Activated CD4-positive, alpha-beta T cell treated with anti-CD3 and anti-CD28 coated beads for 1 hour (primary cell): ENCODE results near the gene TOP3B.
A peak's percentile ranks its signal among the peaks of the same experiment; 100 is the strongest.
"Not testable (repeated sequence)": the region's sequence is repeated elsewhere in the genome, so short reads cannot be mapped to it uniquely, and the experiment has no call there.

ENCODE experiments used
- DNase-seq: peaks from one replicate; pipeline ENCODE4 v3.0.0-alpha.2; 2020

TOP3B gene

DNA sequence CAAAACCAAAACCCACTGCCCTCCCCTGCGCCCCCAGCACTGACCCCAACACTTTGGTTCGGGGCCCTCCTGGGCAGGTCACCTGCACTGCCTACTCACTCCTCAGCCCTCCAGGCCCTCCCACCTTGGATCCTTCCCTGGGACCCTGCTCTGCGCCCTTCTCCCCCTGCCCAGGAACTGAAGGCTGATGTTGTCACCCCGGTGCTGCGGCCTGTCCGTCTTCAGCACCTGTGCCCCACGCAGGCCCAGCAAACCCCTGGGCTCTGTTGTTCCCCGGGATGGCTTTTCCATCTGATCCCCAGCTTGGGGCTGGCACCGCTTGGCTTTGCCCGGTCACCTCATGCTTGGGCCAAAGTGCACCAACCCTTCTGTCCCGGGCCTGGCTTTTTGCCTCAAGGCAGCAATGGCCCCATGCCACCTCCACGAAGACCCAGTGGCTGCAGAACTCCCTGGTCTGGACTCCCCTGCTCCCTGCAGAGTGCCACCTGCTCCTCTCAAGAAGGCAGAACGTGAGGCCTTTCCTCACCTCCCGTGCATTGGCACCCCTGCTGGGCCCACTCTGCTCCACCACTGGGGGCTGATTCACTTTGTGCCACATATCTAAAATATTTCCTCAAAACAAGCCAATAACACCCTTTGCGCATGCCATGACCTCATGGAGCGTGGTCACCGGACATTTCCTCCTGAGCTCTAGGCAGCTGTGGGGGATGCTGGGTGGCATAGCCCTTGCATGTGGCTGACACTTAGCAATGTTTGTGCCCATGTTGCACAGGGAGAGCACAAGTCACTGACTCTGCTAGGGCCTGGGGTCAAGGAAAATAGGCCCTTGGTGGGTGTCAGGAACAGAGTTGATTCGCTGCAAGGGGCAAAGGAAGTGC, 38.8 kb downstream of the TOP3B start:
- no peak for DNase-seq

DNA sequence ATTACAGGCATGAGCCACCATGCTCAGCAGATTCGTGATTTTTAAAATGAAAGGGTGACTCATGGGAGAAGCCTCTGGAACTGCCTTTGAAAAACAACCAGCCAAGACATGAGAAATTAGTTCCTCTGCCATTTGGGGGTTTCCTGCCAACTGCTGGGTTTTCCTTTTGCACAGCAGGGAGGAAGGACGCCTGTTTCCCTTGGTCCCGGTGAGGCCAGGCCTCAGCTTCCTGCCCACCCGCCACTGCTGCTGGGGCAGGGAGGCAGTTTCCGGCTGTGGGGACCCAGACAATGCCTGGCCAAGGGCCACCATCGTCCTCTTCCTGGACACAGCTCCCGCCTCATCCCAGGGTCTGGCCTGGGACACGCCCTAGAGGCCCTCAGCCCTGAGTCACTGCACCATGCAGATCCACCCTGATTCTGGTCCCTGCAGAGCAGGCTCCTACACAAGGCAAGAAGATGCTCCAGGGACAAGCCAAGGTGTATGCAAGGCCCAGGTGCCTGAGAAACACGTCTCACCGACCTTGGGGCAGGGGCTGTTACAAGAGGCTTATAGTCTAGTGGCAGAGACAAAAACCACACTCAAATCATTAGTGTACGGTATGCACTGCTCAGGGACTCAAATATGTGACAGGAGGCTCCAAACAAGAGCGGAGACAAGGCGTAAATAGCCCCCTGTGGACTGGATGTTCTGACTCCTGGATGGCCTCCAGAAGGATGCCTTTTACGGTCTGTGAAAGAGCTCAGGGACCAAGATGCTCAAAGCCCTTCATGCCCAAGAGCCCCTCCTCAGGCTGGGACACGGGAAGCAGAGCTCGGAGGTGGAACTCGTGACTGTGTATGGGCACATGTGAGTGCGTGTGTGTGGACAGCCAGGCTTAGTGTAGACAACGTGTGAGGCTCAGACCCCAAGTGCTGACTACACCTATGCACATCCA, 39.9 kb downstream of the TOP3B start:
- no peak for DNase-seq

DNA sequence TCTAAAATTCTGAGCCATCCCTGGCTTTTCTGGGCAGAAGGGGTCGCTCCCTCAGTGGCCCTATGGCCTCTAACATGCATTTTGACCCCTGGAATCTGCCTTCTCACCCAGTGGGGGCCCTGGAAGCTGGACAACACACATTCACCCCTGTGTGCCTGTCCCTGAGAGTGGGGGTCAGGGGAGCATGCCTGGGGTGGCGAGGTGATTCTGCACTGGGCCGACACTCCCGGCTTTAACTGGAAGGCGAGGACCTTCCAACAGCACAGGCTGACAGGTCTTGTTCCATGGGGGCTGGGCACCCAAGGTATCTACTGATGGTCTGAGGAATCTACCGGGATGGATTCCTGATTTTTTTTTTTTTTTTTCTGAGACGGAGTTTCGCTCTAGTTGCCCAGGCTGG, 40.7 kb downstream of the TOP3B start:
- DNase-seq, result no peak

DNA sequence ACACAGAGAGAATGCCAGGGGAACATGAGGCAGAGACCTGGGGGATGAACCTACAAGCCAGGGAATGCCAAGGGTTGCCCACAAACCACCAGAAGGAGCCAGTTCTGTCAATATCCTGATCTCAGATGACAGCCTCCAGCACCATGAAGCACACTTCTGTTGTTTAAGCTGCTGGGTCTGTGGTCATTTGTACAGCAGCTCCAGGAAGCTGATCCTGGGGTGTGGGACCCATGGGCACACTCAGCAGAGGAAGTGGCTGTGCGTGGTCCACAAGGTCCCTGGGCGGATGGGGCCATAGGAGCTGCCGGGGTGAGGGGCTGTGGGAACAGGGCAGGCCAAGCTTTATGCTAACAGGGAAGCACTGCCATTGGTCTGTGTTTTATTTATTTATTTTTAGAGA, 42.1 kb downstream of the TOP3B start:
- DNase-seq, result no peak

DNA sequence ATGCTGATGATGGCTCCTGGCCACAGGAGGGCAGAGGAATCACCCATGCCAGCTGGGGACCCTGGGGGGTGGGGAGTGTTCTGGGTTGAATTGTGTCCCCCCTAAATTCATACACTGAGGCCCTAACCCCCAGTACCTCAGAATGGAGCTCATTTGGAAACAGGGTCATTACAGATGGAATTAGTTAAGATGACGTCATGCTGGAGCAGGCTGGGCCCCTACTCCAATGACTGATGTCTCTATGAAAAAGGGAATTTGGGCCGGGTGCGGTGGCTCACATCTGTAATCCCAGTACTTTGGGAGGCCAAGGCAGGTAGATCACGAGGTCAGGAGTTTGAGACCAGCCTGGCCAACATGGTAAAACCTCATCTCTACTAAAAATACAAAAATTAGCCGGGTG, 42.7 kb downstream of the TOP3B start:
- DNase-seq, result not testable (repeated sequence)

DNA sequence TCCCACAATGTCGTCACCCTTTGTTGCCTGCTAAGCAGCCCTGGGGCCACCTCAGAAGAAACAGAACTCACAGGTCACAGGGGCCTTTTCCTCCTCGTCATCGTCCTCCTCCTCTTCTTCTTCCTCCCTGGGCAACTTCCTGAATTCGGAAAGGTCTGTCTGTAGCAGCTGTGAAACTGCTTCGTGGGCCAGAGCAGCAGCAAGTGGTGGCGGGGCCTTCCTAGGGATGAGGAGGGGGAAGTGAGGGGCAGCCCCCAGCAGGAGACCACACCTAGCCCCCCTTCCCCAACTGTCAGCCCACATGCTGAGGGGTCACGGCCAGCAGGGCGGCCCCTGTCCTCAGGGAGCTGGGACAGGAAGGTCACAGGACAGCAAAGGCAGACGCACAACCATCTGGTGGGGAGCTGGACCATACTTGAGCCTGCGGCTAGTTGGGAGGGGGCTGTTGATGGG, 43.1 kb downstream of the TOP3B start:
- DNase-seq, result no peak

DNA sequence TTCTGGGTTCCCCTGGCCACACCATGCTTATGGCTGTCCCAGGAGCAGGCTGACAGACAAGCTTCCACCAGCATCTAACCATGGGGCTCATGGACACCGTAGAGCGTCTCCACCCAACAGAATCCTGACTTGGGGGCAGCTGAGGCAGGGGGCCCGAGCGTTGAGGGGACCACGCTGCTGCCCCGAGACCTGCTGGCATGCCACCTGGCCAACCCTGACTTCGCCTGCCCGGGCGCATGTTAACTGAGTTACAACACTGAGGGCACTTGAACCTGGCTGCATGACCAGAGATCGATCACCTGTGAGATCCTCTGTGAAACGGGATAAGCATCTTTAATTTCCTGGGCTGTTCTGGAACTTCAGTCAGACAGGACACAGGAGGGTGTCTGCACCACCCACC, 43.7 kb downstream of the TOP3B start:
- no peak for DNase-seq

DNA sequence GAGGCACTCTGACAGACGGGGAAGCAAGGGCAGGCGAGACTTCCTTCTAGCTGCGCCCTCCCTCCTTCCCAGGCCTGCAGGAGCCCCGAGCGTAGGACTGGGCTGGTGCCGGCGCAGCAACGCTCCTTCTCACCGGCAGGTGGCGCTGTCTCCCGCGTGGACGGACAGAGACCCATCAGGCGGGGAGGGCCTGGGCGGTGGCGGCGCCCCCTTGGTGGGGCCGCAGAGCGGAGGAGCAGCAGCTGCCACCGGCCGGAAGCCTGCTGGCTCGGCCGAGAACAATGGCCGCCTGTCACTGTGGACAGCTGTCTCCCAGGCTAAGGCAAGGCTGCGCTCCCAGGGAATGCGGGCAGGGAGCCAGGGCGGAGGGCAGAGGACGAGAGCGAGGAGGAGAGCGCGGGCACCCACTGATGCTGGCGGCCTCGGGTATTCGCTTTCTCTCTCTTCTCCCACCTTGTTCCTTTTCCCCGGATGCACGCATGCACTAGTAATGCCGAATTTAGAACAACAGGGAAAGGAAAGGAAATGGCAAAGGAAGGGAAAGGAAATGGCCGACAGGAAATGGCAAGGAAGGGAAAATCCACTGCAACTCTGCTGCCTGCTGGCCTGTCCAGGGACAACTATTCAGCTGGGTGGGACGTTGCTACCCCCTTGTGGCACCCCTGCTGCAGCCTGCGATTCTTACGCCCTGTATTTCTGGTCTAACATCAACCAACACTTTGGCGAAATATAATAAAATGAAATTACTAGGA, 44.3 kb downstream of the TOP3B start:
- peak; percentile 85 for DNase-seq

DNA sequence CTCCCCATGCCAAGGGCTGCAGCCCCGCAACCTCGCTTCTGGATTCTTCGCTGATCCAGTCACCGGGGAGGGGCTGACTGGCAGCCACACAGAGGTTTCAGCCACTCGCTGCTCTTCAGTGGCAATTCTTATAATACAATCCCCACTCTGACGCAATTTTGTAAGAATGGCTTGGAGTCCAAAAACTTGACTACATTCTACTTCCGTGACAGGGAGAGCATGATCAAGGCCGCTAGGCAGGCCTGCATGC, 44.8 kb downstream of the TOP3B start:
- no peak for DNase-seq

DNA sequence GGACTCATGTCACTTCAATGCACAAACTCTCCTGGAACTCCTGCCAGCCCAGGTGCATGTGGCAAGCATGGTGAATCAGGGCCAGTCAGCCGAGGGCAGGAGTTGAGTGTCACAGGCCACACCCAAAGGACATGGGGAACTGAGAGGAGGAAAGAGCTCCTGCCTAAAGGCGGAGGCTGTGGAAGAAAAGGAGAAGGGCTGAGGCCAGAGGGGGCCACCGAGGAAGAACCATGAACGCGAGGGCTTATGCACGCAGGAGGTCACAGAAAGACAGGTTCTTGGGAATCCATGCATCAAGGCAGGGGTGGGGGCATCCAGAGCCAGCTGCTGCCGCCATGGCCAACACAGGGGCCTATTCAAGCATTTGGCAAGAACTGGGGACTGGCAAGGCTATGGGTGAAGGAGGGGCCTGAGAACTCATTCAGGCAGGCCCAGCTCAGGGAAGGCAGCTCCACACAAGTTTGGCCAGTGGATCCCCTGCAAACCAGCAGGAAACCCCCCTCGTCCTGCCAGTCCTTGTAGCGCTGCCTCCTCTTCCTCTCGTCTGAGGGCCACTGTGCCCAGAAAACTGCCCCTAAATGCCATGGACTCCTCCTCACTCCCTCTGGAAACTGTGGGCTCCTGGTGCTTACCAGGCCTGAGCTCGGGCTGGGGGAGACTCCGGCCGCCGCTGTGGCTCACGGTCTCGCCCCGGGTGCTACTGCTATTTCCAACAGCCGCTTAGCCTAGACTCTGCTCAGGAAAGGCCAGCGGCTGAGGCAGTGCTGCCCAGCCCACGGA, 45.4 kb downstream of the TOP3B start:
- no peak for DNase-seq

DNA sequence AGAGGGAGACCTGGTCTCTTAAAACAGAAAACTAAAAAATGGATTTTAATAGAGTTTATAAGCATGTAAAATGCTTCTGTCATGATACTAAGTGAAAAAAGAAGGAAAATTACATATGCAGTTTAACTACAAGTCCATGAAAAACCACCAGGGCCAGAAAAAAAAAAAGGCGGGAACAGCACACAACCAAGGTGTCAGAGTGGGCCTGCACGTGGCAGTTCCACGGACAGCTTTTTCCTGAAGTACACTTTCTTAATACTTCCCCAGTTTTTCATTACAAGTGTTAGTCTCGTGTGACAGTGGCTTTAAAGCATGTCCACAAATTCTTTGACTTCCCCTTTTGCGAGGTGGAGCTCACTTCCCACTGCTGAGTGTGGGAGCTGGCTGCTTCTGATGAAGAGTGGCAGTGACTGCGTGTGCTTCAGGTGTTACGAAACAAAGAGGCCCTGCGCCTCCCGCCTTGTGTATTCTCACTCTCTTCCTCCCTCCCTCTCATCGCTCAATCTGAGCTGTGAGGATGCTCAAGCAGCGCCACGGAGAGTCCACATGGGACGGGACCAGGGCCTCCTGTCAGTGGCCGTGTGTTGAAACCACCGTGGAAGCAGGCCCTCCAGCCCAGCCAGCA, 46.3 kb downstream of the TOP3B start:
- no peak for DNase-seq

DNA sequence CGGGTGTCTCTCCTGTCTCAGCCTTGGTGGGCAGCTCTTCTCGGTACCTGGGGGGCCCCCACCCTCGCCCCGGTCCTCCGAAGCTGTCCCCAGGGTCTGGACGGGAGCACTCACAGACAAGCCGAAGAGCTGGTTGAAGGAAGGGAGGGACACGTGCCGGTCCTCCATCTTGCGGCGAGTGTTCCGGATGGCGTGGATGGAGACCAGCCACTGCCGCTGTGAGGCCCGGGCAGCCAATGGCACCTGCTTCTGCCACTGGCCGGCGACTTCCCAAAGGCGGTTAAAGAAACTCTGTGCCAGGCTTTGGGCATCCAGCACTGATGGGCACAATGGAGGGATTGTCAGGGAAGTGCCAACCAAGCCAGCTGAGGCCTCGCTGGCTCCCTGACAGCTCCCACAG, 48.7 kb downstream of the TOP3B start:
- no peak for DNase-seq

DNA sequence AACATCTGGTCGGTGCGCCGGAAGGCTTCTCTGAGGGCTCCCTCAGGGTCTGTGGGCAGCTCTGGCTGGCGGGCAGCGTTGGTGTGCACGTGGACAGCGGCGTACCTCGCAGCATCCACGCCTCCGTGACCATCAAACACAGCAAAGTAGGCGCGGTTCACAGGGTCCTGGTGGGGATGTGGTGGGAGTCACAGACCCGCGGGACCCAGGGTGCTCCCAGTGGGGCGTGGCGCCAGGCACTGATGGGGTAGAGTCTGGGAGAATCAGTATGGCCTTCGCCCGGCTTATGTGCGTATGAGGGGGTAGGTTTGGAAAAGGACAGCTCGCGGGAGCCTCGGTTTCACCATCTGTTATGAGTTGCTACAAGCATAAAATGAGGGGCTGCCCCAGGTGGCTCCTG, 49.2 kb downstream of the TOP3B start:
- DNase-seq, result no peak

DNA sequence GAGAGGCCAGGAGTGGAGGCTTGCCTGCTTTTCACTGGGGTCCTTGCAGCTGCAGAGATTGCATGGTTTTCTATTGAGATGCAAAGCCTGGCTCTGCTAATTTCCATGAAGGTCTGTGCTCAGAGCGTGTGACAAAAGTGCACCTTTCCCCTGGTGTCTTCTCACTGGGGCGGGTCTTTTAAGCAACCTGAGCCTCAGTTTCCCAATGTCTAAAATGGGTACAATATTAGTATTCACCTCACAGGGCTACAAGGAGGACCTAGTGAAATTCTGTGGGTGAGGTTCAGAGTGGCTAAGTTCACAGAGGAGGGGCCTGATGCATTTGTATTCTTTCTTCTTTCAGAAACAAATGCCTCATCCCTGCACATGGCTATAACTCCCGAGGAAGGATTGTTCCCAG, 50.2 kb downstream of the TOP3B start:
- DNase-seq, result no peak

DNA sequence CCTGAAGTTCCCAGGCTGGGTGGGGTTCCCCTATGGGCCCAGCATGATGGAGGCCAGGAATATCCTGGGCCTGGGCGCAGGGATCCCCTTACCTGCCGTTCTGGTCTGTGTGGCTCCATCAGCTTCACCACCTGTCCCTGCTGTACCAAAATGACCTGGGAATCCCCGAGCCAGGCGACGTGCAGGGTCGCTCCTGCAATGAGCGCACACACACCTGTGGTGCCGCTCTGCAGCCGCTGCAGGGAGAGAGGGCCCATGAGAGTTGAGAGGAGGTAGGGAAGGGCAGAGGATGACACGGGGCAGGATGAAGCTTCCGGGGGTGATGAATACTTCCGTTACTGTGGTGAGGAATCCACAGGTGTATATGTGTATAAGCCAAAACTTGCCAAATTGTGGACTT, 51.5 kb downstream of the TOP3B start:
- DNase-seq, result no peak

DNA sequence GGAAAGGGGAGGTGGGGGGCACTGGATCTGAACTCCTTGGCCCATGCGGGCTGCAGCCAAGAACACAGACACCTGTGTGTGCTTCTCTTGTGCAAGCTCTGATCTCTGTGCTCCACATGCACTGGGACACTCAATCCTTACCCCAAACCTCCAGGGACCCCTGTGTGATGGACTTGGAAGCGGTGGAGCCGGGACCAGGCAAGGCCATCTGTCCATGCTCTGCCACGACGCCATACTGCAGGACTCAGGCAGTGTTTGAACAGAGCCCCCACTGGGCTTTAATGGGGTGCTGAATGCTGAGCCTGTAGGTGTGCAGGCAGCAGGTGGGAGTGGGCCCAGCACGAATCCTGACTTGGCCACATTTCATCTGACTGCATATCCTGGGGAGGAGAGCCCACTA, 53.3 kb downstream of the TOP3B start:
- DNase-seq, result no peak

DNA sequence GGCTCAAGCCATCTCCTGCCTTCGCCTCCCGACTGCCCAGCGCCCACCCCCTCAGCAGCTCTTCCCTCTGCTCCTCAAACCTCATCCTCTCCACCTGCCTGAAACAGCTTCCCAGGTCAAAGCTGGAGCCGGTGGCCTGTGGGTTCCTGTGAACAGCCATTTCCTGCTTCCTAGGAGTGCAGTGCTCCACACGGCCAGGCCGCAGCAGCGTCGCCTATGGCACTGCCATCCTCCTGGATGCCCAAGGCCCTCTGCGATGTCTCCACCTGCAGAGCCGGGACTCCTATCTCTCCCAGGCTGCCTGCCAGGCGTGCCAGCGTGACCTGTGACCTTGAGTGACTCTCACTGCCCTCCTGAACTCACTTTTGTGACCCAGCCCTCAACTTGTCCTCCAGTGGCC, 54.5 kb downstream of the TOP3B start:
- no peak for DNase-seq

DNA sequence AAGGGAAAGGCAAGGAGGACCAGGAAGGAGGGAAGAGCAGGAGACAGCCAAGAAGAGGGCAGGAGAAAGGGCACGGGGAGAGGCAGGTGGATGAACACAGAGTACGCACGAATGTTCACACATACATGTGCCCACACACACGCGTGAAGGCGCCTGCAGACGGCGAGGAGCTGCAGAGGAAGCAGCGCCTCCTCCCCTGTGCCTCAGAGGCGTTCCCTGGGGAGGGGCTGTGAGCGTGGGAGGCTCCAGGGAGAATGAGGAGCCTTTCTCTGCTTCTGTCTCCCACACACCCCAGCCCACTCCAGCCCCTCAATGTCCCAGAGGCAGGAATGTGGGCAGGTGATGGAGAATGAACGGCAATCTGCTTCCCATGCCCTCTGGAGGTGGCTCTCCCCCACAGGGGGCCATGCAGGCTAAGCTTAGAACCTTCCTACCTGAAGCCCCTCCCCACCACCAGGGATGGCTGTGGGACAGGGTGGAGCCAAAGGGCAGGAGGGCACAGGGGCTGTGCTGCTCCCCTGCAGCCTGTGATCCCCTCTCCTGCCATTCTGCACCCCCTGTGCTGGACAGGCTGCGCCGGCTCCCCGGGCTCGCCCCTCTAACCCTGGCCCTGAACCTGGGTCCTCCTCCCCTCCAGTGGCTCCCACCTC, 55.3 kb downstream of the TOP3B start:
- DNase-seq, result no peak

DNA sequence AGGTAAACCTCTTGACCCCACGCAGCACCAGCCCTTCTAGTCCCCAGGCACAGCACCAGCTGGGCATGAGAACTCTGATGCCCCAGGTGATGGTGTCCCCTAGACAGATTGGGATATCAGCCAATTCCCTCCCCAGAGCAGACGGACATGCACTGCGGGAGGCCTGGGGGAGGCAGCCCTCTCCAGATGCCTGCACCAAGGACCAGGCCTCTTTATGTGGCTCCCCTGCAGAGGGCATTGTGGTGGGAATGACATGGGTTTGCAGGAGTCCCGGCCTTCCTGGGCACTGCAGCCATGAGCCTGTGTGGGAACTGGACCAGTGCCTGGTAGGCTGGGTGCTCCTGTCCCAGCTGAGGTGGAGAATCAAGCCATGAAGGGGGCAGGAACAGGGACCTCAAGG, 55.9 kb downstream of the TOP3B start:
- DNase-seq, result no peak

DNA sequence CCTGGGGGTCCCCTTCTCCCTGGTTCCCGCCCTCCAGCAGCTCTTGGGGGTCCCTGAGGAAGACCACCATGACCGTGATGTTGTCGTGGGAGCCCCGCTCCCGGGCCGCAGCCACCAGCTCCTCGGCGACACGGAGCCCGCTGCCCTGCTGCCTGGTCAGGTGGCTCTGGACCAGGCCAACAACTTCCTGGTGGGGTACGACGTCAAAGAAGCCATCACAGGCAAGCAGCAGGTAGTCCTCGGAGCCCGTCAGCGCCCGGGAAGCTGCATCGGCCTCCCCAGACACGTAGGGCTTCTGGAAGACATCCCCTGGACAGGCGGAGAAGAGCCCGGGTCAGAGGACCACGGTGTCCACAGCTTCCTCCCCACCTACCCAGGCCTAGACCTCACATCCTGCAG, 59.4 kb downstream of the TOP3B start:
- DNase-seq, result no peak

DNA sequence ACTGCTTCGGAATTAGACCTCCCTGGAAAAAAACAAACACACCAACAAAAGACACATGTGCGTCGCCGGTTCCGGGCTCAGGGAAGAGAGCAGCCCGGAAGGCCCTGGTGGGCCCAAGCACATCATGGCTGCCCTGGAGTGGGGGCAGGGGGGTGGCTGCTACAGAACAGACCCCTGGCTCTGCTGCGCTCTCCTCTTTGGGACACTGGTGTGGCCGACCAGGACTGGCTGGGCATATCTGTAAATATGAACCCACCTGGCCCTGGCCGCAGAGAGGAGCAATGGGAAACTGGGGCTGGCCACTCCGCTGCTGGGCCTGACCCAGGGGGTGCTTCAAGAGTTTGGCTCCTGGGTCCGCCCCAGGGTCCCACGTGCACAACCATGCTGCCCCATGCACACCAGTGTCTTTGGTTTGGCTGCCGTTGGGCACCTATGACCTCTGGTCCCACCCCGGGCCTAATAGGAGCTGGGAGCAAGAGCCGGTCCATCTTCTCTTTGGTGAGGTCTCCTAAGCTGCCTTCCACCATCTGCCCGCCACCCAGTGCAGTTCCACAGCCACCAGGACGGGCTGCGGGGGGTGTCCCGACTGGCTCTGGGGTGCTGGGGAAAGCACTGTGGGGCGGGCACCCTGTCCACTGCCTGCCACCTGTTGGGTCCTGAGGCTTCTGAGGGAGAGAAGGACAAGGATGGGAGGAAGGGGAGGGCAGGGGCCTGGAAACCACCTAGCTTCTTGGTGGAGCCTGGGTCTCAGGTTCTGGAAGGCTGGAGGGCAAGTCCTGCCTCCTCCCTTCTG, 60.0 kb downstream of the TOP3B start:
- DNase-seq, result no peak
